Vagina (tissue), 2 donors: ENCODE results near the gene NCOA3.

Experiments used
- POLR2A ChIP-seq, 2 donors: fragments of 450-650 bp; IDR thresholded peaks; one replicate each; pipeline ENCODE4 v1.6.1; 2017; ENCODE audit warnings: antibody characterized with exemption in 2 of 2, mild to moderate bottlenecking in 2 of 2, moderate library complexity in 2 of 2
- POLR2AphosphoS5 ChIP-seq, 2 donors: sonication (generic); formaldehyde crosslinking; IDR thresholded peaks; one replicate each; pipeline ENCODE4 v1.9.0; 2017; ENCODE audit warnings: antibody characterized with exemption in 2 of 2, mild to moderate bottlenecking in 2 of 2, low read depth in 1 of 2; ENCODE audit not compliant: insufficient read depth in 1 of 2
- TF ChIP-seq, protein P1 (sequence below), 3 experiments: fragments of 450-650 bp in 2 of 3; fragments of 200-600 bp in 1 of 3; sonication (generic) in 1 of 3; IDR thresholded peaks; one replicate each; pipeline ENCODE4 v1.5.1; 2017 to 2019; ENCODE audit warnings: antibody characterized with exemption in 3 of 3, mild to moderate bottlenecking in 2 of 3, moderate library complexity in 2 of 3

DNA sequence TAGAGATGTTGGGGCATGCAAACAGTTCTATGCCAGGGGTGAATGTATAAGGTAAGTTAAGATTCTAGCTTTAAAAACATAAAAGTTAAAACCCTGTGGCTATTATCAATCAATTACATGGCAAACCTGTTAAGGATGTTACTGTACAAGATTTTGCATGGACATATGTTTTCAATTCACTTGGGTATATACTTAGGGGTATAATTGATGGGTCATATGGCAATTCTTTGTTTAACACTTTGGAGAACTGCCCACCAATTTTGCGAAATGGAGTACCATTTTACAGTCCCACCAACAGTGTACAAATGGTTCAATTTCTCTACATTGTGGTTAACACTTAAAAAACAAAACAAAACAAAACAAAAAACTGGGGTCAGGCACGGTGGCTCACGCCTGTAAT is 9.4 kb upstream of the NCOA3 start:
- TF ChIP-seq, protein P1, sequence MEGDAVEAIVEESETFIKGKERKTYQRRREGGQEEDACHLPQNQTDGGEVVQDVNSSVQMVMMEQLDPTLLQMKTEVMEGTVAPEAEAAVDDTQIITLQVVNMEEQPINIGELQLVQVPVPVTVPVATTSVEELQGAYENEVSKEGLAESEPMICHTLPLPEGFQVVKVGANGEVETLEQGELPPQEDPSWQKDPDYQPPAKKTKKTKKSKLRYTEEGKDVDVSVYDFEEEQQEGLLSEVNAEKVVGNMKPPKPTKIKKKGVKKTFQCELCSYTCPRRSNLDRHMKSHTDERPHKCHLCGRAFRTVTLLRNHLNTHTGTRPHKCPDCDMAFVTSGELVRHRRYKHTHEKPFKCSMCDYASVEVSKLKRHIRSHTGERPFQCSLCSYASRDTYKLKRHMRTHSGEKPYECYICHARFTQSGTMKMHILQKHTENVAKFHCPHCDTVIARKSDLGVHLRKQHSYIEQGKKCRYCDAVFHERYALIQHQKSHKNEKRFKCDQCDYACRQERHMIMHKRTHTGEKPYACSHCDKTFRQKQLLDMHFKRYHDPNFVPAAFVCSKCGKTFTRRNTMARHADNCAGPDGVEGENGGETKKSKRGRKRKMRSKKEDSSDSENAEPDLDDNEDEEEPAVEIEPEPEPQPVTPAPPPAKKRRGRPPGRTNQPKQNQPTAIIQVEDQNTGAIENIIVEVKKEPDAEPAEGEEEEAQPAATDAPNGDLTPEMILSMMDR (IDR thresholded peaks at IDR 0.05) = no peak
- TF ChIP-seq POLR2AphosphoS5 (IDR thresholded peaks at IDR 0.05; ENCODE audit: insufficient read depth in 1 of 2, low read depth in 1 of 2) (no peak), POLR2A (IDR thresholded peaks at IDR 0.05) (no peak)
